Stimulated activated effector memory CD8-positive, alpha-beta T cell treated with anti-CD3 and anti-CD28 coated beads, Interleukin-12 subunit alpha, Interleukin-12 subunit beta, amount 100 ng/mL, for 72 hours (primary cell): ENCODE measurements around the gene SSPN.

Source experiments
- ATAC-seq: fragments of 150-1000 bp; cut with Tn5 transposase; 2 replicates; pipeline ENCODE4 v1.10.0; 2021
- DNase-seq, 2 donors: peaks; one replicate each; pipeline ENCODE4 v3.0.0; 2021 to 2022; ENCODE audit warnings: low spot score in 2 of 2
- H3K27ac Mint-ChIP-seq: one replicate; pipeline ENCODE4 v1.8.0; 2022; ENCODE audit warnings: mild to moderate bottlenecking, mixed read lengths
- H3K36me3 Mint-ChIP-seq: one replicate; pipeline ENCODE4 v1.8.0; 2022; ENCODE audit warnings: mild to moderate bottlenecking, mixed read lengths
- H3K4me1 Mint-ChIP-seq: one replicate; pipeline ENCODE4 v1.8.0; 2022; ENCODE audit warnings: mixed read lengths
- H3K4me3 Mint-ChIP-seq: one replicate; pipeline ENCODE4 v1.8.0; 2022; ENCODE audit warnings: mild to moderate bottlenecking, mixed read lengths
- H3K9me3 Mint-ChIP-seq: one replicate; pipeline ENCODE4 v1.8.0; 2022; ENCODE audit warnings: mixed read lengths

SSPN gene

DNA sequence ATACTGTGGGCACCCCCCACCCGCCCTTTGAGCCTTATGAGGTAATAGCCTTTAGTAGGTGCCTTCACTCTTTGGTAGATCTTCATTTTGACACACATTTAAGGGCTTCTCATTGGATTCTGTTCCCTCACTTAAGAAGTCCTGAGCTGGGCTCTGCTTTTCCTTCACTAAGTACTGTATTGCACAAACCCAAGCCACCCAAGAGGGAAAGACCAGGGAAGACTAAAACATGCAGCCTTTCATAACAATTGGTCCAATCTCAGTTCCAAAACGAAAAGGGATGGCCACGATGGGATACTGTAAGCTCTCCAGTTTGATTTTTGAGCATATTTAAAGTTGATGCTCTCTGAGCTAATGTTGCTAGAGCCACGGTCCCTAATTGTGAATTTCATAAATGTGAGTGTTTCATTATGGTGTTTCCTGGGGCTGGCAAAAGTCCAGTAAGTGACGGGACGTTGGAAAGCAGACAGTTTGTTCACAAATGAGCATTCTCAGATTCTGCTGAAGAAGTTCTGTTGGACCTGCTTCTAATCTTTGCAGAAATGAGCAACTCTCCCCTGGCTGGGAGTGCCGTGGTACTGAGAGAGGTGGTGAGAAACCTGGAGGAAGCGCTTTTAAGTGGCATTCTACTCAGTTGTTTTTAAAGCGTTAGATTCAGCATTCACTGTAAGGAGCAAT lies 9.4 kb downstream of the SSPN start:
- H3K4me3 Mint-ChIP-seq = no peak overlapping the region
- no peaks in the 10 kb centered on the region for H3K4me1 Mint-ChIP-seq
- no peaks in the 10 kb centered on the region for H3K9me3 Mint-ChIP-seq
- ATAC-seq = no peak
- H3K27ac Mint-ChIP-seq = no peak overlapping the region
- no peaks in the 10 kb centered on the region for H3K36me3 Mint-ChIP-seq
- no peak for DNase-seq

GRCh38 chr12:26205298-26205697 lies 9.9 kb downstream of the SSPN start:
- DNase-seq (no peak), ATAC-seq (no peak)
- Mint-ChIP-seq H3K4me3 (no peak overlapping the region), H3K9me3 (no peaks in the 10 kb centered on the region), H3K4me1 (no peaks in the 10 kb centered on the region), H3K27ac (no peak overlapping the region), H3K36me3 (no peaks in the 10 kb centered on the region)

GRCh38 chr12:26205941-26206340 lies 10.6 kb downstream of the SSPN start:
- no peak for ATAC-seq
- Mint-ChIP-seq H3K9me3 (no peaks in the 10 kb centered on the region), H3K4me1 (no peaks in the 10 kb centered on the region), H3K36me3 (no peaks in the 10 kb centered on the region), H3K27ac (no peak overlapping the region), H3K4me3 (no peak overlapping the region)
- no peak for DNase-seq

DNA sequence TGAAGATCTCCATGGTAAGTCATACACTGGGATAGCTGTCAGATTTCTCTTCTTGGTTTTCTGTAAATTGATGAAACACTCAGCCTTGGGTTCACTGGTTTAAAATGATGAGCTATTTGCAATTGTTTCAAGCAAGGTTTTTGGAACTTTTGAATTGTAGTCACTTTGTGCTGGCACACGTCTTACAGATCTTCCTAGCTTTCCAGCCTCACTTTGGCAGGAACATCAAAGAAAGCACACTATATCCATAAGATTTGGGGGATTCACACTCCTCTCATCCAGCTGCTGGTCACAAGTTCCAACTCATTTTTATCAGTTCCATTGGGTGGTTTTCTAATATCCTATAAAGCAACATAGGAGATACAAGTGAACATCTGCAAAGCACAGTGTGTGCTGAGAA lies 16.0 kb downstream of the SSPN start:
- Mint-ChIP-seq H3K27ac (no peak overlapping the region), H3K4me3 (no peak overlapping the region), H3K4me1 (no peaks in the 10 kb centered on the region), H3K36me3 (no peaks in the 10 kb centered on the region), H3K9me3 (no peaks in the 10 kb centered on the region)
- DNase-seq (no peak), ATAC-seq (no peak)

DNA sequence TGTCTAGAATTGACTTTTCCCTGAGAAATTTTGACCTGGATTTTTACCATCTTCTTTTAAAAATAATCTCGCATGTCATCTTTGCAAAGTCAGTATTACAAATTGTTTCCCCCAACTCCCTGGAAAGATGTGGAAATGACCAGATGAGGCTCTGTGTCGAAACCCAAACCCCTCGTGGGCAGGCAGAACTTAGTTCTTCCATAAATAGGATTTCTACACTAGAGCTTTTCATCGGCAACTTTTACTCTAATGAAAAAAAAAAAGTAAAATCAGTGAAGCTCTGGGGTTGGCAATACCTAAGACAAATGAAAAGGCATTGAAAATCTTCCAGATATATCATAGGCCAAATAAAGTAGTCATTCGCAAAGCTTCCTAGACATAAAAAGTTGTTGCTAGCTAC lies 17.0 kb downstream of the SSPN start:
- no peak for ATAC-seq
- Mint-ChIP-seq H3K4me1 (no peaks in the 10 kb centered on the region), H3K4me3 (no peak overlapping the region), H3K9me3 (no peaks in the 10 kb centered on the region), H3K36me3 (no peaks in the 10 kb centered on the region), H3K27ac (no peak overlapping the region)
- DNase-seq = no peak

- Mint-ChIP-seq H3K9me3 (no peaks in the 10 kb centered on the region), H3K27ac (no peak overlapping the region), H3K36me3 (no peaks in the 10 kb centered on the region), H3K4me3 (no peak overlapping the region), H3K4me1 (no peaks in the 10 kb centered on the region)
- no peak for DNase-seq
- ATAC-seq = no peak
Measured at GRCh38 chr12:26212988-26213387, 17.6 kb downstream of the SSPN start.

- Mint-ChIP-seq H3K9me3 (no peaks in the 10 kb centered on the region), H3K4me1 (no peaks in the 10 kb centered on the region), H3K4me3 (no peak overlapping the region), H3K36me3 (no peaks in the 10 kb centered on the region), H3K27ac (no peak overlapping the region)
- ATAC-seq = no peak
- no peak for DNase-seq
Measured at GRCh38 chr12:26214121-26214520, 18.7 kb downstream of the SSPN start.

DNA sequence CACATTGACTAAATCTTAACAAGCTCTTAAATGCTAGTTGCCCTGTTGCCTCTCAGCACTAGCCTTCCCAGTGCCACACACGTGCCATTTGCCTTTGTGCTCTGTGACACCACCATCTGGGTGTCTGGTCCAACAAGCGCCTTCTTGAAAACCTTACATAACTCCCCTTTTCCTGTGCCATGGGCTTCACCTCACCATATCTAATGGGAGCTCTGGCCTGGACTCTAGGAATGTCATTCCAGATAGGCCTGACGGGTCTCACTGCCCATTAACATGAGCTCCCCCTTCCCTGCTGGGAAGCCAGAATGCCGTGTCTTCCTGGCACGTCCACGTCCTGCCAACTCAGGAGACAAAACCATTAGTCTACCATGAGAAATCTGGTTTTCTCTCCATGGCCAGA lies 24.4 kb downstream of the SSPN start:
- no peak for ATAC-seq
- Mint-ChIP-seq H3K36me3 (no peaks in the 10 kb centered on the region), H3K4me3 (no peak overlapping the region), H3K9me3 (peaks cover 3% of the 10 kb centered on the region), H3K27ac (no peak overlapping the region), H3K4me1 (no peaks in the 10 kb centered on the region)
- DNase-seq = no peak

DNA sequence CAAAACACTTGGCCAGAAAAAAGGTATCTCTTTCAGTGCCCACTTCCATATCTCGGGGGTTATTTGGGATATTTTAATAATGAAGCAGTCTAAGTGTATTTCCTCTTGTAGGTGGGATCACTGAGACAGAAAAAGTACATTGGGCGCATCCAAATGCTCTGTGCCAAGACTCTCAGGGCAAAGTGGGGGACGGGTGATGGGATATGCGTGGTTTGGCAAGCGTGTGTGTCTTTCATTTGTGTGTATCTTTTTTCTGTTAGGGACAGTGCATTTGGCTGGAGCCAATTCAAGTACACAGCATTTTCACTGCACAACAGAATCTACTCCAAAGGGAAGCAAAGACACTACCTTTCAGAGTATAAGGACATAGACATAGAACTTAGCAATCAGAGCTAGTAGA lies 29.3 kb downstream of the SSPN start:
- H3K9me3 Mint-ChIP-seq = peaks cover 2% of the 10 kb centered on the region
- H3K27ac Mint-ChIP-seq = no peak overlapping the region
- ATAC-seq (no peak), DNase-seq (no peak)
- H3K36me3 Mint-ChIP-seq = no peaks in the 10 kb centered on the region
- no peaks in the 10 kb centered on the region for H3K4me1 Mint-ChIP-seq
- H3K4me3 Mint-ChIP-seq = no peak overlapping the region

GRCh38 chr12:26226122-26226521 lies 30.7 kb downstream of the SSPN start:
- DNase-seq (no peak), ATAC-seq (no peak)
- H3K4me1 Mint-ChIP-seq = no peaks in the 10 kb centered on the region
- no peaks in the 10 kb centered on the region for H3K36me3 Mint-ChIP-seq
- H3K27ac Mint-ChIP-seq = no peak overlapping the region
- H3K4me3 Mint-ChIP-seq = no peak overlapping the region
- H3K9me3 Mint-ChIP-seq = no peaks in the 10 kb centered on the region

DNA sequence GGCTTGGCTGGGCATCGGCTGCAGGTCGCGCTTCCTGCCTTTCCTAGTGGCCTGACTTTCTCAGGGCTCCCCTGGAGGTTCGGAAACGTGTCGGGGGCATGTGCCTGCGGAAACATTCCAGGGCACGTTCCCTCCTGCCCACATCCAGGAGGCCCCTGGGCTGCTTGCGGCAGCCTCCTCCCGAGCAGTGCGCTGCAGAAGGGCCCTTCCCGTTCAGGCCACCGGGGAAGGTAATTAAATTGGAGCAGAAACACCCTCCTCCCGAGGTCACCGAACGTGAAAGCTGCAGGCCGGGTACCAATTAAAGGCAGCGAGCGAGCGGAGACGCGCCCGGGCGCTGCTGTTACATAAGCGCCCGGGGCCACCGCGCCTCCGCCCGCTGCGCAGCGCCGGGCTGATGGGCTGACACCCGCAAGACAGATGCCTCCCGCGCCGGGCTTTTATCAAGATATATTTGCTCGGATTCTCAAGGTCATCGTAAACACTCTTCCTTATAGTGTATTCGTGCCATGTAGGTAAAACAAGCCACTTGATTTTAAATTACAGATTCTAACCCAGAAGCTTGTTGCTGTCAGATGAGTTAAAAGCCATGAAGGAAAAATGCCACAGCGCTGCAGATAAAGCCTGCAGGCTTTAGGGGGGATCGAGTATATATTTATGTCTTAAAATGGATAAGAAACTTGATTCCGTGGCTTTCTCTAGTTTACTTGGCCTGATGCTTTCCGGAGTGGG lies 31.4 kb downstream of the SSPN start:
- Mint-ChIP-seq H3K36me3 (no peaks in the 10 kb centered on the region), H3K27ac (no peak overlapping the region), H3K9me3 (no peaks in the 10 kb centered on the region), H3K4me1 (no peaks in the 10 kb centered on the region), H3K4me3 (no peak overlapping the region)
- ATAC-seq = no peak
- no peak for DNase-seq

DNA sequence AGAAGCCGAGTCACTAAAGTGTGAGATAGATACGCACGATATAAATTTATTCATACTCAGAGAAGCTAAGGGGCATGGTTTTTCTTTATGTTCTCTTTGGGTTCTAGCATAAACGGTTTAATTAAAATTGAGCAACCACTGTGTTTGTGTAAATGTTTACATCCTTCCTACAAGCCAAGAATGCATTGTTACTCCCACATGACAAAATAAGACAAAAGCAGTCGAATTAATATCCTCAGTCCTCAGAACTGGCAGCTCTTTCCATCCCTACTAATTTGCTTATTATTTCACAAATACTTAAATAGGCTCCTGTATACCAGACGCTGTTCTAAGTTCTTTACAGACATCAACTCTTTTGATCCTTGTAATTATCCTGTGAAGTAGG lies 32.0 kb downstream of the SSPN start:
- Mint-ChIP-seq H3K4me1 (no peaks in the 10 kb centered on the region), H3K36me3 (no peaks in the 10 kb centered on the region), H3K4me3 (no peak overlapping the region), H3K9me3 (no peaks in the 10 kb centered on the region), H3K27ac (no peak overlapping the region)
- no peak for DNase-seq
- no peak for ATAC-seq

- Mint-ChIP-seq H3K36me3 (no peaks in the 10 kb centered on the region), H3K4me3 (no peak overlapping the region), H3K27ac (no peak overlapping the region), H3K9me3 (no peaks in the 10 kb centered on the region), H3K4me1 (no peaks in the 10 kb centered on the region)
- no peak for DNase-seq
- ATAC-seq = no peak
Measured at GRCh38 chr12:26229910-26230309, 34.5 kb downstream of the SSPN start.

- no peak for DNase-seq
- no peaks in the 10 kb centered on the region for H3K36me3 Mint-ChIP-seq
- no peaks in the 10 kb centered on the region for H3K4me1 Mint-ChIP-seq
- no peak overlapping the region for H3K27ac Mint-ChIP-seq
- no peak for ATAC-seq
- no peaks in the 10 kb centered on the region for H3K9me3 Mint-ChIP-seq
- no peak overlapping the region for H3K4me3 Mint-ChIP-seq
Measured at GRCh38 chr12:26231470-26231869, 36.1 kb downstream of the SSPN start.

DNA sequence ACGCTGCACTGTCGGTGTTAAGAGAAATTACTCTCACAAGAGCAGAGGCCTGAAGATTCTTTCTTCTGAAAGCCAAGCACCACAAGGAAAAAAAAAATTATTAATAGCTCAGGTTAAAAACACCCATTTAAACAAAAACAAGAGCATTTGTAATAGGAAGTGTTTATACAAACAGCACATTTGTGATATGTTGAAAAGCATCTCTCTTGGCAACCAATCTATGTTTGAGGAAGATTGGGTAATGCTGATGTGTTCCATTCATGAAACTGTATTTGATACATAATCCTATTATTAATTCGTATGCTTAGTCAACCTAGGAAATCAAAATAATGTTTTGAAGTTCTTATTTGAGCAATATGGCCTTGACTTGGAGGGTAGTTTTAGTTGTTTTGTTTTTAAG lies 36.5 kb downstream of the SSPN start:
- H3K9me3 Mint-ChIP-seq = no peaks in the 10 kb centered on the region
- H3K4me3 Mint-ChIP-seq = no peak overlapping the region
- no peaks in the 10 kb centered on the region for H3K4me1 Mint-ChIP-seq
- DNase-seq = no peak
- no peak for ATAC-seq
- no peaks in the 10 kb centered on the region for H3K36me3 Mint-ChIP-seq
- no peak overlapping the region for H3K27ac Mint-ChIP-seq

- DNase-seq (no peak), ATAC-seq (no peak)
- Mint-ChIP-seq H3K4me1 (no peaks in the 10 kb centered on the region), H3K27ac (no peak overlapping the region), H3K9me3 (no peaks in the 10 kb centered on the region), H3K36me3 (no peaks in the 10 kb centered on the region), H3K4me3 (no peak overlapping the region)
Measured at GRCh38 chr12:26233631-26234030, 38.3 kb downstream of the SSPN start.
